Right lobe of liver (tissue), 6 donors: ENCODE results near the gene SHISA9. TPM values are rescaled to one million over a fixed set of nuclear protein-coding genes. Genes with fewer than 3 reads are reported as not detected.

Experiments
- ATAC-seq, 4 donors: fragments of 200-7000 bp; cut with Tn5 transposase; one replicate each; pipeline ENCODE4 v1.9.1; 2020; ENCODE audit warnings: mild to moderate bottlenecking in 4 of 4, moderate library complexity in 4 of 4
- DNase-seq, 3 donors: peaks; one replicate each; pipeline ENCODE4 v3.0.0-alpha.2; 2020
- H3K27ac ChIP-seq, 3 donors: fragments of 200-600 bp; one replicate each; pipeline ENCODE4 v1.8.0; 2022
- H3K27me3 ChIP-seq, 2 donors: fragments of 200-600 bp; one replicate each; pipeline ENCODE4 v1.8.0; 2022
- H3K36me3 ChIP-seq, 4 donors: fragments of 200-600 bp; sonication (generic) in 1 of 4; one replicate each; pipeline versions ENCODE4 v1.5.1 to v1.8.0; 2017 to 2022; ENCODE audit warnings: control low read depth in 1 of 4
- H3K4me1 ChIP-seq, 4 donors: fragments of 200-600 bp; sonication (generic) in 1 of 4; one replicate each; pipeline versions ENCODE4 v1.5.1 to v1.8.0; 2017 to 2022; ENCODE audit warnings: control low read depth in 1 of 4
- H3K4me3 ChIP-seq, 3 donors: fragments of 200-600 bp; one replicate each; pipeline ENCODE4 v1.8.0; 2022
- H3K9me3 ChIP-seq, 4 donors: fragments of 200-600 bp; sonication (generic) in 1 of 4; one replicate each; pipeline versions ENCODE4 v1.5.1 to v1.8.0; 2017 to 2022; ENCODE audit warnings: control low read depth in 1 of 4
- POLR2A ChIP-seq: fragments of 450-650 bp; IDR thresholded peaks from one replicate; pipeline ENCODE4 v1.6.1; 2017; ENCODE audit warnings: antibody characterized with exemption, mild to moderate bottlenecking
- WGBS: methylation state at CpG from one replicate; pipeline ENCODE4 v1.1.6; 2018; ENCODE audit warnings: low coverage, low lambda C conversion rate; ENCODE audit not compliant: insufficient coverage; ENCODE audit errors: missing lambda C conversion rate; 5-methylcytosine and 5-hydroxymethylcytosine counted together
- intact Hi-C, 2 donors: fragments of 100-400 bp; cut with DNase I; formaldehyde crosslinking; loops; one replicate each; pipeline versions ENCODE4 v1.11.2 to v1.14.1; 2022
- total RNA-seq, 6 experiments: library from RNA; depleted of rRNA in 2 of 6; stranded (reverse); fragments of >200 nt in 2 of 6; fragmentation: NEBNext Ultra II Directional in 3 of 6; extraction: Animal tissue kit (Norgen Biotek cat#: 25700) in 3 of 6; gene quantifications; one replicate each; pipeline versions ENCODE4 v1.1.0 to v1.2.4, GENCODE V29; 2016 to 2023
- TF ChIP-seq, protein P1 (sequence below), 4 donors: fragments of 200-600 bp in 3 of 4; fragments of 450-650 bp in 1 of 4; IDR thresholded peaks; one replicate each; pipeline versions ENCODE4 v1.5.1 to v1.8.0; 2016 to 2022; ENCODE audit warnings: antibody characterized with exemption in 4 of 4, mild to moderate bottlenecking in 2 of 4
- donor health status: DM: no; HTN: yes; CAD: no.
- donor health status: DM: no; HTN: no; CAD: no.
- donor health status: DM: no; HTN: no; CAD: no.
- donor health status: DM: no; HTN: yes; CAD: no.
- donor health status: DM: no; HTN: yes; CAD: no.

SHISA9 gene
- total RNA-seq, 6 experiments from 2014 or later = 0.02 to 0.06 TPM; not detected in 4

DNA sequence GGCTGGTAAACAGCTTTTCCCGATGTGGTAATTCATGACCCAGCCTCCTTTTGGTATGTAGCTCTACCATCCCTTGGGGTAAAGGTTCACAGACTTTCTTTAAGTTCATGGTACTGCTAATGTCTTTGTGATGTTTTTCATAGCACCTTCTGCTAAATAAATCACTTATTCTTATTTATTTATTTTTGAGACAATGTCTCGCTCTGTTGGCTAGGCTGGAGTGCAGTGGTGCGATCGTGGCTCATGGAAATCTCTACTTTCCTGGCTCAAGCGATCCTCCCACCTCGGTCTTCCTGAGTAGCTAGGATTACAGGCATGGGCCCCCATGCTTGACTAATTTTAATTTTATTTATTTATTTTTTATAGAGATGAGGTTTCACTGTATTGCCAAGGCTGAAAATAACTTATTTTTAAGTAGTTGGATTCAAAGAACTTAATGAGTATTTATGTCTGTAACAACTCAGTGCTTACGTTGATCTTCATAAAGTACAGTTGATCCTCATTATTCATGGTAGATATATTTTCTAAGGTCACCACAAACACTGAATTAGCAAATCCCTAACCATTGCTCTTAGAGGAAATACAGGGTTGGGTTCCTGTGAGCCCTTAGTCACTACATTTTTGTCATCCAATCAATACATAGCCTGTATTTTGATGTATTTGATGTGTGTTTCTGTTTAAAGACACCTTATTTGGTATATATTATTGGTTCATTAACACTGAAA is 97.1 kb downstream of the SHISA9 start:
- Histone ChIP-seq H3K4me1 (no peaks in the 10 kb centered on the region), H3K27ac (no peak overlapping the region), H3K36me3 (no peaks in the 10 kb centered on the region), H3K27me3 (no peaks in the 10 kb centered on the region), H3K4me3 (no peak overlapping the region), H3K9me3 (no peaks in the 10 kb centered on the region)
- 84% methylated on average over 7 of the region's 7 CpGs for WGBS
- DNase-seq = no peak
- no peak for ATAC-seq
- TF ChIP-seq, protein P1, sequence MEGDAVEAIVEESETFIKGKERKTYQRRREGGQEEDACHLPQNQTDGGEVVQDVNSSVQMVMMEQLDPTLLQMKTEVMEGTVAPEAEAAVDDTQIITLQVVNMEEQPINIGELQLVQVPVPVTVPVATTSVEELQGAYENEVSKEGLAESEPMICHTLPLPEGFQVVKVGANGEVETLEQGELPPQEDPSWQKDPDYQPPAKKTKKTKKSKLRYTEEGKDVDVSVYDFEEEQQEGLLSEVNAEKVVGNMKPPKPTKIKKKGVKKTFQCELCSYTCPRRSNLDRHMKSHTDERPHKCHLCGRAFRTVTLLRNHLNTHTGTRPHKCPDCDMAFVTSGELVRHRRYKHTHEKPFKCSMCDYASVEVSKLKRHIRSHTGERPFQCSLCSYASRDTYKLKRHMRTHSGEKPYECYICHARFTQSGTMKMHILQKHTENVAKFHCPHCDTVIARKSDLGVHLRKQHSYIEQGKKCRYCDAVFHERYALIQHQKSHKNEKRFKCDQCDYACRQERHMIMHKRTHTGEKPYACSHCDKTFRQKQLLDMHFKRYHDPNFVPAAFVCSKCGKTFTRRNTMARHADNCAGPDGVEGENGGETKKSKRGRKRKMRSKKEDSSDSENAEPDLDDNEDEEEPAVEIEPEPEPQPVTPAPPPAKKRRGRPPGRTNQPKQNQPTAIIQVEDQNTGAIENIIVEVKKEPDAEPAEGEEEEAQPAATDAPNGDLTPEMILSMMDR (IDR thresholded peaks at IDR 0.05) = no peak
- no peak for TF ChIP-seq POLR2A
- intact Hi-C loops = no loop called here

DNA sequence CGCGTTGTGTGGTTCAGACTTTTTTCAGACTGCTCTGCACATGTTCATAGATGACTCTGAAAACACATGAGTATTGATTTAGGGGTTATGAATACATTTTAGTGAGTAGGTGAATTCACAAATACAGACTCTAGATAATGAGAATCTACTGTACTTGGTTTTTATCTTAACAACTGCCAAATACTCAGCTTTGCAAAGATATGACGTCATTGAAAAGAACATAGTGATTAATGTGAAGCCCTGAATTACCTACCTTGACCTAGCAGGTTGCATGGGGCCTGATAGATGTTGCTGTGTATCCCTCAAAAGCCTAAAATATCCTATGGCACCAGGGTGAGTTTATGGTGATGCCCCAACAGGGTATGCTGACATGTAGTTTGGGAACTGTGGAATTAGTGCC is 98.0 kb downstream of the SHISA9 start:
- ATAC-seq = no peak
- 79% methylated on average over 3 of the region's 3 CpGs for WGBS

GRCh38 chr16:13005721-13006247 is 104.4 kb downstream of the SHISA9 start:
- H3K4me1 ChIP-seq = no peaks in the 10 kb centered on the region
- no peak overlapping the region for H3K4me3 ChIP-seq
- no peaks in the 10 kb centered on the region for H3K36me3 ChIP-seq
- WGBS = 66% methylated on average over 11 of the region's 12 CpGs
- intact Hi-C loops = no loop called here
- ATAC-seq (no peak), DNase-seq (no peak)
- H3K27ac ChIP-seq = no peak overlapping the region
- no peaks in the 10 kb centered on the region for H3K9me3 ChIP-seq
- no peak for TF ChIP-seq POLR2A
- TF ChIP-seq, protein P1 (IDR thresholded peaks at IDR 0.05) = no peak
- H3K27me3 ChIP-seq = no peaks in the 10 kb centered on the region

More for the DNA sequence above, 98.0 kb downstream of the SHISA9 start:
- H3K36me3 ChIP-seq = no peaks in the 10 kb centered on the region
- DNase-seq = no peak
- H3K27ac ChIP-seq = no peak overlapping the region
- H3K4me1 ChIP-seq = no peaks in the 10 kb centered on the region
- TF ChIP-seq POLR2A = no peak
- TF ChIP-seq, protein P1 (IDR thresholded peaks at IDR 0.05) = no peak
- H3K9me3 ChIP-seq = no peaks in the 10 kb centered on the region
- no peak overlapping the region for H3K4me3 ChIP-seq
- no peaks in the 10 kb centered on the region for H3K27me3 ChIP-seq
- intact Hi-C loops = no loop called here

DNA sequence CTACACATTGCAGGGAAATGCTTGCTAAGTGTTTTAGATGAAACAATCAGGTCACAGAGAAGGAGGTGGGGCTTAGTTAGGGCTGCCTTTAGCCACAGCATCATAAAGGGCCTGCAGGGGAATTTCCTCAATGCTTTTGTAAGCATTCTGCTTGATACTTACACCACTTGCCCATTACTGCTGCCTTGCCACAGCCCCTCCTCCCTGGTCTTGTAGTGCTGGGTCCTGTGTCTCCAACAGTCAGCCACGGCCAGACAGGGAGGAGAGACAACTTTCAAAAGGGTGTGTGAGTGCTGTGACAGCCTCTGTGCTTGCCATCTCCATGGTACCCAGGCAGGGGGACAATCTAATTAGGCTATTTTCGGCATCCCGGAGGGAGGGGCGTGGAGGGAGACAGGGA is 111.2 kb downstream of the SHISA9 start:
- Histone ChIP-seq H3K27ac (no peak overlapping the region), H3K27me3 (no peaks in the 10 kb centered on the region), H3K4me1 (no peaks in the 10 kb centered on the region), H3K4me3 (no peak overlapping the region), H3K36me3 (no peaks in the 10 kb centered on the region), H3K9me3 (no peaks in the 10 kb centered on the region)
- ATAC-seq (no peak), DNase-seq (no peak)
- WGBS = 69% methylated on average over 3 of the region's 4 CpGs
- TF ChIP-seq, protein P1 (IDR thresholded peaks at IDR 0.05) = no peak
- TF ChIP-seq POLR2A = no peak
- intact Hi-C loops = no loop called here
